Mucosa of rectum (tissue), 2 donors: ENCODE data around the gene NTNG1.
A peak's percentile ranks its signal among the peaks of the same experiment; 100 is the strongest.

Source experiments
- H3K27ac ChIP-seq, 2 donors: one replicate each; pipeline ENCODE4 v1.7.0; 2013; ENCODE audit warnings: inconsistent platforms in 2 of 2, low read depth in 2 of 2, low read length in 2 of 2
- H3K27me3 ChIP-seq, 2 donors: one replicate each; pipeline ENCODE4 v1.7.0; 2013; ENCODE audit warnings: low read length in 2 of 2; ENCODE audit not compliant: control insufficient read depth in 2 of 2, insufficient read depth in 2 of 2
- H3K36me3 ChIP-seq, 2 donors: one replicate each; pipeline ENCODE4 v1.7.0; 2013; ENCODE audit warnings: low read length in 2 of 2; ENCODE audit not compliant: control insufficient read depth in 2 of 2, insufficient read depth in 2 of 2
- H3K4me1 ChIP-seq, 2 donors: one replicate each; pipeline ENCODE4 v1.7.0; 2013; ENCODE audit warnings: low read length in 2 of 2, mild to moderate bottlenecking in 1 of 2; ENCODE audit not compliant: control insufficient read depth in 2 of 2, insufficient read depth in 2 of 2
- H3K4me3 ChIP-seq, 2 donors: one replicate each; pipeline ENCODE4 v1.7.0; 2013; ENCODE audit warnings: low read length in 2 of 2
- H3K9ac ChIP-seq, 2 donors: one replicate each; pipeline ENCODE4 v1.7.0; 2013; ENCODE audit warnings: low read length in 2 of 2, low read depth in 1 of 2, mild to moderate bottlenecking in 1 of 2
- H3K9me3 ChIP-seq, 2 donors: one replicate each; pipeline ENCODE4 v1.7.0; 2013; ENCODE audit warnings: low read length in 2 of 2; ENCODE audit not compliant: control insufficient read depth in 2 of 2
- donor health status: healthy.
- donor health status: Normal muscosa, but diverticular disease.

The NTNG1 gene

GRCh38 chr1:107499139-107499744, 358.4 kb downstream of the NTNG1 start:
- Histone ChIP-seq H3K27me3 (no peaks in the 10 kb centered on the region), H3K9ac (peak overlapping the region in 1 of 2 donors; percentile 17), H3K4me1 (no peaks in the 10 kb centered on the region), H3K36me3 (no peaks in the 10 kb centered on the region), H3K4me3 (no peak overlapping the region), H3K27ac (no peak overlapping the region), H3K9me3 (no peaks in the 10 kb centered on the region)

GRCh38 chr1:107501081-107501605, 360.3 kb downstream of the NTNG1 start:
- no peaks in the 10 kb centered on the region for H3K27me3 ChIP-seq
- no peaks in the 10 kb centered on the region for H3K4me1 ChIP-seq
- no peak overlapping the region for H3K9ac ChIP-seq
- no peak overlapping the region for H3K4me3 ChIP-seq
- H3K36me3 ChIP-seq: no peaks in the 10 kb centered on the region
- H3K9me3 ChIP-seq: no peaks in the 10 kb centered on the region
- H3K27ac ChIP-seq: no peak overlapping the region

DNA sequence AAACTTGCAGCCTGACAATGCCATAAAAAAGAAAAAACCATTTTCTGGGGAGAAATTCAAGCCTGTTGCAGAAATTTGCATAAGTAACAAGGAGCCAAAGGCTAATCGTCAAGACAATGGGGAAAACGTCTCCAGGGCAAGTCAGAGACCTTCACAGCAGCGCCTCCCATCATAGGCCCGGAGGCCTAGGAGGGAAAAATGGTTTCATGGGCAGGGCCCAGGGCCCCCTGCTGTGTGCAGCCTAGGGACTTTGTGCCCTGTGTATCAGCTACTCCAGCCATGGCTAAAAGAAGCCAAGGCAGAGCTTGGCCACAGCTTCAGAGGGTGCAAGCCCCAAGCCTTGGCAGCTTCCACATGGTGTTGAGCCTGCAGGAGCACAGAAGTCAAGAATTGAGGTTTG, 369.5 kb downstream of the NTNG1 start:
- H3K4me3 ChIP-seq: no peak overlapping the region
- no peak overlapping the region for H3K9ac ChIP-seq
- H3K27ac ChIP-seq: no peak overlapping the region
- H3K4me1 ChIP-seq: no peaks in the 10 kb centered on the region
- H3K9me3 ChIP-seq: no peaks in the 10 kb centered on the region
- no peaks in the 10 kb centered on the region for H3K27me3 ChIP-seq
- H3K36me3 ChIP-seq: no peaks in the 10 kb centered on the region

DNA sequence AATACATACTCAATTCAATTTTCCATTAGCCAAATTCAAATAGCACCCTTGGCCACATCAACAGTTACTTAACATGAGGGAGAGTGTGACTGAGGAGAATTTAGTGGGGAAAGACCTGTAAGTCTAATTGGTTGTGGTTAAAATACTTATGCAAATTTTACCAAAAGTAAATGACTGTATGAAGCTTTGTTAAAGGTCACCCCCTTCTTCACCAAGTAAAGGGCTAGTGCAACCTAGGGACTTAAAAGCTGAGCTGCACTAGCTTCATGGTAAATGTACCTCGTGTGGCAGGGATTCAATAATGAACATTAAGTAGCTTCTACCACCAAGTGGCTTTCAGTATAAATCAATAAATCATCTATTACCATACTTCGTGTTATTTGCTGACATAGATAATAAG, 372.0 kb downstream of the NTNG1 start:
- no peaks in the 10 kb centered on the region for H3K27me3 ChIP-seq
- H3K36me3 ChIP-seq: no peaks in the 10 kb centered on the region
- H3K27ac ChIP-seq: no peak overlapping the region

DNA sequence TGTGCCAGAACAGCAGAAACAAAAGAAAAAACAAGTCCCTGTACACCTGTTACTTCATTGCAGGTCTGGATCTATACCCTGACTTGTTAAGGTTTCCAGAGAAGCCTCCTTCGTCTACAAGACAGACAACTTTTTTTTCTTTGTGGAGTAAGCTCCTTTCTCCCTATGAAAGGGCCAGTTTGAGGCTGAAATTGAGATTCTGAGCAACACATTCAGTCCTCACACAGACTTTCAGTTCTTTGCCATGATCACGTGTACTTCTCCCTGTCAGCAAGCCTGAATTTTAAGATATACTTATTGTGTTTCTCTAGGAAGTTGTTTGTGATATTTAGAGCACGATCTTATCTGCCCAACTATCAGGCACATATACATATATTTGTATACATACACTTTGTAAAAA, 374.0 kb downstream of the NTNG1 start:
- Histone ChIP-seq H3K4me1 (no peaks in the 10 kb centered on the region), H3K9ac (no peak overlapping the region), H3K36me3 (no peaks in the 10 kb centered on the region), H3K27me3 (no peaks in the 10 kb centered on the region), H3K9me3 (no peaks in the 10 kb centered on the region), H3K4me3 (no peak overlapping the region), H3K27ac (no peak overlapping the region)

More for the DNA sequence above, 372.0 kb downstream of the NTNG1 start:
- Histone ChIP-seq H3K4me3 (no peak overlapping the region), H3K4me1 (no peaks in the 10 kb centered on the region), H3K9ac (no peak overlapping the region), H3K9me3 (no peaks in the 10 kb centered on the region)

DNA sequence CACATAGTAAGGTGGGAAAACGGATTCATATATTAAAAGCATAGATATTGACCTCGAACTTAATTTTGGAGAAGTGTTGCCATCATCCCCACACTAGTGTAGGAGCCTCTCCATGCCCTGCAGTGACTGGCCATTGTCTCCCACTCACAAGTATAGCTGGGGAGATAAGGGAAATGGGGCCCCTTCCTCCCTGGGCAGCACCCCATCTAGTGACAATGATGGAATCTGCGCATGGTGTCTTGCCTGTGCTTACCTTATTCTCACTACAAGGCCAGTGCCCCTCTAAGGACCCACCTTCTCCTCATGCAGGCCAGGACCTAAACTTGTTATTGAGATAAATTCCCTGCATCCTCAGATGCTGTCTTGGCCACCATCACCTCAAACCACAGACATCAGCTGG, 374.9 kb downstream of the NTNG1 start:
- Histone ChIP-seq H3K9me3 (no peaks in the 10 kb centered on the region), H3K4me1 (no peaks in the 10 kb centered on the region), H3K27me3 (no peaks in the 10 kb centered on the region), H3K27ac (no peak overlapping the region), H3K4me3 (no peak overlapping the region), H3K9ac (no peak overlapping the region), H3K36me3 (no peaks in the 10 kb centered on the region)

DNA sequence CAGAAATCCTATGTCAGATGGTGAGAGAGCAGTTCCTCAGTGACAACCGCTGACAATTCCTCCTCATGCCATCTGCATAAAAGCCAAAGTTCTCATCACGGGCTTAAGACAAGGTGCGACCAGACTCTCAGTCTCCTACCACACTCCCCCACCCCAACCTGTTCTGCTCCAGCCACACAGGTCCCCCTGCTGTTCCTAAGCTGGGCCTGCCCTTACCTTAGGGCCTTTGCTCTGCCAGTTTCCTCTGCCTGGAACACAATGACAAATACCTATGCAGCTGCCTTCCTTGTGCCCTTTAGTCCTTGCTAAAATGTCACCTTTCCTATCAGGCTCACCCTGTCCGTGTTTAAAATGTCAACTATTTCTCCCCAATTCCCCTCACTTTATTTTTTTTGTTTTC, 382.2 kb downstream of the NTNG1 start:
- Histone ChIP-seq H3K9me3 (no peaks in the 10 kb centered on the region), H3K9ac (no peak overlapping the region), H3K4me3 (no peak overlapping the region), H3K36me3 (no peaks in the 10 kb centered on the region), H3K27me3 (no peaks in the 10 kb centered on the region), H3K4me1 (no peaks in the 10 kb centered on the region), H3K27ac (no peak overlapping the region)

- Histone ChIP-seq H3K9me3 (no peaks in the 10 kb centered on the region), H3K27me3 (no peaks in the 10 kb centered on the region), H3K36me3 (no peaks in the 10 kb centered on the region), H3K4me3 (no peak overlapping the region), H3K27ac (no peak overlapping the region), H3K4me1 (no peaks in the 10 kb centered on the region), H3K9ac (no peak overlapping the region)
These were observed 382.9 kb downstream of the NTNG1 start for GRCh38 chr1:107523736-107524135.

DNA sequence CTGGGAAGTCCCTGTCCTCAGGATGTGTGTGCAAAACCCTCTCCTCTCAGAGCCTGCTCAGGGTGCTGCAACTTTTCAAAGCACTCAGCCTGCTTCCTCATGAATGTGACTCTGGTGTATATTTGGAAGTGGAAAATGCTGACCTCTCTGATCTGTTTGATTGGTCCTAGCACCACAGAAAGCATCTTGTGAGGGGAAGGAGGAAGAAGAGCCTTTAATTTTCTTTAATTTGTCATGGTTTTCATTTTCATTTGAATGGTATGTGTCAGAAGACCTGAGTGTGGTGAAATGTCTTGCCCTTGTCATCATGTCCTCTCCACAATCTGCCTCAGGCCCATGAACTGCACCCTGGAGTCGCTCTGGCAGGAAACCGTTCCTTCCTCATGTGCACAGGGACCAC, 383.5 kb downstream of the NTNG1 start:
- Histone ChIP-seq H3K4me1 (no peaks in the 10 kb centered on the region), H3K27ac (no peak overlapping the region), H3K27me3 (no peaks in the 10 kb centered on the region), H3K4me3 (no peak overlapping the region), H3K36me3 (no peaks in the 10 kb centered on the region), H3K9ac (no peak overlapping the region), H3K9me3 (no peaks in the 10 kb centered on the region)

- Histone ChIP-seq H3K9ac (no peak overlapping the region), H3K36me3 (no peaks in the 10 kb centered on the region), H3K27ac (no peak overlapping the region), H3K9me3 (no peaks in the 10 kb centered on the region), H3K4me1 (no peaks in the 10 kb centered on the region), H3K27me3 (no peaks in the 10 kb centered on the region), H3K4me3 (no peak overlapping the region)
These were observed 384.3 kb downstream of the NTNG1 start for GRCh38 chr1:107525145-107525544.

DNA sequence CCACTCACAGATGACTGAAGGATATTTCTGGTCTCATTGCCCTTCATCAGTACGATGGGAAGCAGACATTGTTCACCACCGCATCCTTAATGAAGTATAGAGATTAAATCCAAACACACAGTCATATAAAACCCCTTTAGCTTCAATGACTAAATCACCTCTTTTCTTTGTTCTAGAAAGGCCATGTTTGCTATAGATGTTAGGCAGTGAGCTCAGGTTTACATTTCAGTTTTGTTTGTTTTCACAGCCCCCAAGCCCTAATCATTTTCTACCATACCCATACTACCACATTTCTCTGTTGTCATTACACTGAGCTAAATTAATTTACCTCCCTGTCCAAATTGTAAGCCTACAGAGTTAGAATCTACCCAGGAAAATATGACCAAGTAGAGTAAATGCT, 385.1 kb downstream of the NTNG1 start:
- no peak overlapping the region for H3K9ac ChIP-seq
- H3K27ac ChIP-seq: no peak overlapping the region
- no peaks in the 10 kb centered on the region for H3K9me3 ChIP-seq
- H3K4me1 ChIP-seq: no peaks in the 10 kb centered on the region
- H3K4me3 ChIP-seq: no peak overlapping the region
- no peaks in the 10 kb centered on the region for H3K27me3 ChIP-seq
- no peaks in the 10 kb centered on the region for H3K36me3 ChIP-seq
